KOPT-K1 (cell line): ENCODE data around the gene ZNF883.
A peak's percentile ranks its signal among the peaks of the same experiment; 100 is the strongest.
"Not testable (repeated sequence)": the region's sequence is repeated elsewhere in the genome, so short reads cannot be mapped to it uniquely, and the experiment has no call there.

Source experiments
- H3K27ac ChIP-seq: fragments of 200-600 bp; sonication (generic); 2 replicates; pipeline ENCODE4 v1.5.1; 2016; ENCODE audit warnings: antibody characterized with exemption, mild to moderate bottlenecking, low read depth, low read length; ENCODE audit not compliant: poor library complexity, severe bottlenecking
- H3K36me3 ChIP-seq: fragments of 200-600 bp; sonication (generic); 2 replicates; pipeline ENCODE4 v1.5.1; 2017; ENCODE audit warnings: antibody characterized with exemption, mild to moderate bottlenecking, low read length, moderate library complexity; ENCODE audit not compliant: insufficient read depth
- H3K9me3 ChIP-seq: fragments of 200-600 bp; sonication (generic); 2 replicates; pipeline ENCODE4 v1.5.1; 2017; ENCODE audit warnings: antibody characterized with exemption, low read length, mild to moderate bottlenecking; ENCODE audit not compliant: insufficient read depth, poor library complexity, severe bottlenecking

ZNF883 gene

DNA sequence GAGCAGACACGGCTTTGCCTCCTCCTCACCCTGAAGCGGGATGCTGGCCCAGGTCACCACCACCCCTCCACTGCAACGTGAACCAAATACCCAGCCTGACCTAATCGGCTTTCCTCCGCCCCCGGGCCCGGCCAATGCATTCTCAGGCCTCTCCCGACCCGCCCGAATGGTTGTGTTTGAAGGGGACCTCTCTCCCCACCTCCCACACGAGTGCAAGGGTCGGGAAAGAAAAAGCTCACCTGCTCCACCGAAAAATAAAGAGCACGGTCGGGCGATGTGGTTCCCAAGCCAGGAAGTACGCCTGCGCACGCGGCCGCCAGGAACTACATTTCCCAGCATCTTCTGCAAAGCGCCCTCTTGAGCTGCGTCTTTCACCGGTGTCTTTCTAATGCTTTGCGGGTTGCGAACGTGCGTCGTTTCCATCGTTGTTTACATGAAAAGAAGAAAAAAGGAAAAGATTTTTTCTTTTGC lies at the start of gene ZNF883:
ZNF883 (minus strand) TSS at position 282 of the 471 bp plus-strand sequence.
- Histone ChIP-seq H3K9me3 (no peaks in the 10 kb centered on the region), H3K36me3 (no peaks in the 10 kb centered on the region), H3K27ac (no peak within 1 kb of the TSS)

DNA sequence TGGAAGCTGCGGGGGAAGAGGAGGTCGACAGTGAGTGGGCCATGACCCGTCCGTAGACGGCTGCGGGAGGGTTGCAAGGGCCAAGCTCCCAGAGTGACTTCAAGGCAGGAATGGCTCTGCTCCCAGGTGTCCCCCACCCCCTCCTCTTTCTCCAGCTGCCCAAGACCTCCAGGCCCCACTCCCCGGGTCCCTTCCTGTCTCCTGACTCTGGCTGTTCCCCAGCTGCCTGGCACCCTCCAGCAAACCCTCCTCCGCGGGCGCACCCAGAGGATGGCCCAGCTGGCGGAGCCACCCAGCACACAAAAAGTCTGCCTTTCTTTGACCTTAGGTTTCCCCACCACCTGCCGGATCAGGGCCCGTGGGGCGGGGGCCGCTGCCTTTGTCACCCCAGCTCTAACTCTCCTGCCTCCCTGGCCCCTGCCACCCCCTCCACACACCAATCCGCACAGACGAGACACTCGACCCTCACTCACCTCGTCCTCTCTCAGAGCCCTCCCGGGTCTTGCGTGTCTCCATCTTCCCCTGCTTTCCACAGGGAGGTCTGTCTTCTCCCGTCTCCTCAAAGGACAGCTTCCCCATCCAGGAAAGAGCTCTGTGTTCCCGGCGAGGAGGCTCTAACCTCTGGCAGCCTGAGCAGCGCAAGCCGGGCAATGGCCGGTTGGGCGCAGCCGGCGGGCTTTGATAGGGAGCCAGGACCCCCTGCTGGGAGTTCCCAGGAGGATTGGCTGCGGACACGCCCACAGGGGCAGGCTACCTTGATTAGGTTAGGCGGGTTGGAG lies 49.3 kb upstream of the ZNF883 start:
- H3K9me3 ChIP-seq, result peaks cover 10% of the 10 kb centered on the region
- H3K36me3 ChIP-seq, H3K27ac ChIP-seq: not testable (repeated sequence)

GRCh38 chr9:113059581-113060284 lies 47.7 kb upstream of the ZNF883 start:
- peaks cover 14% of the 10 kb centered on the region for H3K9me3 ChIP-seq
- not testable (repeated sequence) for H3K27ac ChIP-seq, H3K36me3 ChIP-seq

- Histone ChIP-seq H3K27ac (peak overlapping the region; percentile 60), H3K9me3 (peaks cover 34% of the 10 kb centered on the region), H3K36me3 (no peaks in the 10 kb centered on the region)
Observed at GRCh38 chr9:113057193-113057592, 45.2 kb upstream of the ZNF883 start.

GRCh38 chr9:113056191-113057106 lies 44.5 kb upstream of the ZNF883 start, which contains the start of gene ZFP37:
ZFP37 (minus strand) TSS chr9:113056724; CDS start chr9:113056688, 36 bp downstream.
- Histone ChIP-seq H3K27ac (peak within 1 kb of the TSS; percentile 60), H3K36me3 (no peaks in the 10 kb centered on the region), H3K9me3 (peaks cover 41% of the 10 kb centered on the region)

DNA sequence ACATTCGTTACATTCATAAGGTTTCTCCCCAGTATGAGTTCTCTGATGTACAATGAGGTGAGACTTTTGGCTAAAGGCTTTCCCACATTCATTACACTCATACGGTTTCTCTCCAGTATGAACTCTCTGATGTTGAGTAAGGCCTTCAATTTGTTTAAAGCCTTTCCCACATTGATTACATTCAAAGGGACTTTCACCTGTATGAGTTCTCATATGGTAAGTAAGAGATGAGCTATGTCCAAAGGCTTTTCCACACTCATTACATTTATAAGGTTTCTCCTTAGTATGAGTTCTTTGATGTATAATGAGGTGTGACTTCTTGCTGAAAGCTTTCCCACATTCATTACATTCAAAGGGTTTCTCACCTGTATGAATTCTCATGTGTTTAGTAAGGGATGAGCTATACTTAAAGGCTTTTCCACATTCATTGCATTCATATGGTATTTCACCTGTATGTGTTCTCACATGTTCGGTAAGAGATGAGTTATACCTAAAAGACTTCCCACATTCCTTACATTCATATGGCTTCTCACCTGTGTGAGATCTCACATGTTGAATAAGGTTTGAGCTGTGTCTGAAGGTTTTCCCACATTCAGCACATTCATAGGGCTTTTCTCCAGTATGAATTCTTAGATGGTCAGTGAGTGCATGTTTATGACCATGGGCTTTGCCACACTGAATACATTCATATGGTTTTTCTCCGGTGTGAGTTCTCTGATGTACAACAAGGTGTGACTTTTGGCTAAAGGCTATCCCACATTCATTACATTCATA lies 31.1 kb upstream of the ZNF883 start:
- Histone ChIP-seq H3K36me3 (peaks cover 57% of the 10 kb centered on the region), H3K27ac (no peak overlapping the region), H3K9me3 (peaks cover 95% of the 10 kb centered on the region)

DNA sequence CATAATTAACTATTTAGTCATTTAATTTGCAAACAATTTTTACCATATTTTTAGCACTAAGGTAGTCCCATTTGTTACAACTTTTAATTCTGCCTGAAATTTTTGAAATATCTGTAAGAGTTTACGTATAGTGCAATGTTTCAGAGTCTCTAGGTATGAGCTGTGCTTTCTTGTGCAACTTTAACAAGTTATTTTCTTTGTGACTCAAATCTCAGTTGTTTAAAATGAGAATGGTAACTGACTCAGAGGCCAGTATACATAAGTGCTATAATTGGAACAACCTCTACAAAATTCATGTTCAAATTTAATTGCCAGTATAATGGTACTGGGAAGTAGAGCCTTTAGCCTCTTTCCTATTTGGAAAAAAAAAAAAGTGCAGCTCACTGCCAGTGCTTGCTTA lies 14.2 kb upstream of the ZNF883 start:
- no peaks in the 10 kb centered on the region for H3K36me3 ChIP-seq
- no peak overlapping the region for H3K27ac ChIP-seq
- H3K9me3 ChIP-seq, result peaks cover 4% of the 10 kb centered on the region

DNA sequence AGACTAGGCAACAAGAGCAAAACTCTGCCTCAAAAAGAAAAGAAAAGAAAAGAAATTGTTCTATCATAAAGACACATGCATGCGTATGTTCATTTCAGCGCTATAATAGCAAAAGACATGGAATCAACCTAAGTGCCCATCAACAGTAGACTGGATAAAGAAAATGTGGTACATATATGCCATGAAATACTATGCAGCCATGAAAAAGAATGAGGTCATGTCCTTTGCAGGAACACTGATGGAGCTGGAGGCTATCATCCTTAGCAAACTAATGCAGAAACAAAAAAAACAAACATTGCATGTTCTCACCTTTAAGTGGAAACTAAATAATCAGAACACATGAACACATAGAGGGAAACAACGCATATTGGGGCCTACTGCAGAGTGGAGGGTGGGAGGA lies 6.3 kb upstream of the ZNF883 start:
- H3K36me3 ChIP-seq, result no peaks in the 10 kb centered on the region
- no peak overlapping the region for H3K27ac ChIP-seq
- H3K9me3 ChIP-seq, result peaks cover 8% of the 10 kb centered on the region

- Histone ChIP-seq H3K27ac (no peak overlapping the region), H3K36me3 (no peaks in the 10 kb centered on the region), H3K9me3 (peaks cover 1% of the 10 kb centered on the region)
Observed at GRCh38 chr9:113012492-113012891, 500 bp upstream of the ZNF883 start.

- Histone ChIP-seq H3K9me3 (no peaks in the 10 kb centered on the region), H3K36me3 (no peaks in the 10 kb centered on the region), H3K27ac (no peak overlapping the region)
Observed at GRCh38 chr9:113005777-113006176, 6.2 kb downstream of the ZNF883 start.

GRCh38 chr9:112997236-112997941 lies 14.6 kb downstream of the ZNF883 start:
- Histone ChIP-seq H3K27ac (no peak overlapping the region), H3K9me3 (peaks cover 56% of the 10 kb centered on the region), H3K36me3 (no peaks in the 10 kb centered on the region)

GRCh38 chr9:112971415-112971814 lies 40.6 kb downstream of the ZNF883 start:
- H3K9me3 ChIP-seq, result no peaks in the 10 kb centered on the region
- H3K27ac ChIP-seq, result no peak overlapping the region
- H3K36me3 ChIP-seq, result no peaks in the 10 kb centered on the region

DNA sequence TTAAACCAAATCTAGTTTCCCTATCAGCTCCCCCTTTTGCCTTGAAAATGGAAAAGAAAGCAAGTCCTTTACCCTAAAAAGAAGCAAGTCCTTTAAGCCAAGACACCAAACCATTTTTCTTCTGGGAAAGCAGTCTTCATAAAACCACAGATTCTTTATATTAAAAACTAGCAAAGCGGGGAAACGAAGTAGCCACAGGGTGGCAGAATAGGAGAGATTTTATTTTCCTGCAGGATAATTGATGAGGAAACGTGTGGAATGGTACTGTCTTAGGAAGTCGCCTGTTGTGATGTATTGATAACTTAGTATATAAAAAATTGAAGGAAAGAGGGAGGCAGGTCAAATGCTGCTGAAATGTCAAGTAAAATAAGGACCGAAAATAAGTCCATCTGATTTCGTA lies 41.1 kb downstream of the ZNF883 start:
- Histone ChIP-seq H3K27ac (no peak overlapping the region), H3K9me3 (no peaks in the 10 kb centered on the region), H3K36me3 (no peaks in the 10 kb centered on the region)

GRCh38 chr9:112969730-112970129 lies 42.3 kb downstream of the ZNF883 start:
- no peaks in the 10 kb centered on the region for H3K9me3 ChIP-seq

More at GRCh38 chr9:112969730-112970129, 42.3 kb downstream of the ZNF883 start:
- Histone ChIP-seq H3K36me3 (no peaks in the 10 kb centered on the region), H3K27ac (no peak overlapping the region)
